Neural progenitor cell (in vitro differentiated cells): ENCODE results near the gene IL1RAPL1. TPM values are rescaled to one million over a fixed set of nuclear protein-coding genes. Genes with fewer than 3 reads are reported as not detected.

ENCODE experiments used
- DNase-seq: peaks from one replicate; pipeline ENCODE4 v3.0.0-alpha.2; 2016; ENCODE audit warnings: low spot score
- H2AFZ ChIP-seq: fragments of 200-600 bp; sonication (generic); replicated peaks from 2 replicates; pipeline ENCODE4 v1.6.1; 2016; ENCODE audit warnings: antibody characterized with exemption
- H3F3A ChIP-seq: fragments of 200-600 bp; sonication (generic); 2 replicates; pipeline ENCODE4 v1.6.1; 2016; ENCODE audit warnings: antibody characterized with exemption, low read depth
- H3K27ac ChIP-seq: fragments of 200-600 bp; sonication (generic); 2 replicates; pipeline ENCODE4 v1.5.1; 2016; ENCODE audit warnings: mild to moderate bottlenecking
- H3K27me3 ChIP-seq: fragments of 200-600 bp; sonication (generic); 2 replicates; pipeline ENCODE4 v1.6.1; 2016; ENCODE audit warnings: mild to moderate bottlenecking, moderate library complexity
- H3K36me3 ChIP-seq: fragments of 200-600 bp; sonication (generic); 2 replicates; pipeline ENCODE4 v1.5.1; 2016
- H3K4me1 ChIP-seq: fragments of 200-600 bp; sonication (generic); 2 replicates; pipeline ENCODE4 v1.6.1; 2016; ENCODE audit warnings: mixed run types
- H3K4me2 ChIP-seq: fragments of 200-600 bp; sonication (generic); 2 replicates; pipeline ENCODE4 v1.6.1; 2016
- H3K4me3 ChIP-seq: fragments of 200-600 bp; sonication (generic); 2 replicates; pipeline ENCODE4 v1.5.1; 2016
- H3K79me2 ChIP-seq: fragments of 200-600 bp; sonication (generic); 2 replicates; pipeline ENCODE4 v1.6.1; 2016; ENCODE audit warnings: low read depth
- H3K9ac ChIP-seq: fragments of 200-600 bp; sonication (generic); 2 replicates; pipeline ENCODE4 v1.6.1; 2016
- H3K9me3 ChIP-seq: fragments of 200-600 bp; sonication (generic); 2 replicates; pipeline ENCODE4 v1.5.1; 2016; ENCODE audit warnings: low read depth
- H4K20me1 ChIP-seq: fragments of 200-600 bp; sonication (generic); 2 replicates; pipeline ENCODE4 v1.6.1; 2016; ENCODE audit warnings: low read depth
- H3K27ac Mint-ChIP-seq: 3 replicates; pipeline ENCODE4 v1.8.0; 2021; ENCODE audit warnings: mixed read lengths
- H3K27me3 Mint-ChIP-seq: 2 replicates; pipeline ENCODE4 v1.8.0; 2022; ENCODE audit warnings: low read depth, mild to moderate bottlenecking, inconsistent platforms, moderate library complexity, mixed read lengths; ENCODE audit not compliant: insufficient read depth
- H3K36me3 Mint-ChIP-seq: 3 replicates; pipeline ENCODE4 v1.8.0; 2021; ENCODE audit warnings: mixed read lengths
- H3K4me1 Mint-ChIP-seq: 3 replicates; pipeline ENCODE4 v1.8.0; 2021; ENCODE audit warnings: mixed read lengths
- H3K4me3 Mint-ChIP-seq: 3 replicates; pipeline ENCODE4 v1.8.0; 2021; ENCODE audit warnings: mild to moderate bottlenecking, moderate library complexity, mixed read lengths
- H3K9me3 Mint-ChIP-seq: 3 replicates; pipeline ENCODE4 v1.8.0; 2020; ENCODE audit warnings: mixed read lengths
- CTCF ChIP-seq: fragments of 200-600 bp; sonication (generic); IDR thresholded peaks from 2 replicates; pipeline ENCODE4 v1.5.1; 2017; ENCODE audit warnings: antibody characterized with exemption, mild to moderate bottlenecking
- EZH2 ChIP-seq: fragments of 200-600 bp; sonication (generic); IDR thresholded peaks from 2 replicates; pipeline ENCODE4 v1.6.1; 2017; ENCODE audit warnings: antibody characterized with exemption, mild to moderate bottlenecking, moderate library complexity
- EZH2phosphoT487 ChIP-seq: fragments of 200-600 bp; sonication (generic); IDR thresholded peaks from 2 replicates; pipeline ENCODE4 v1.6.1; 2017; ENCODE audit warnings: antibody characterized with exemption
- total RNA-seq: library from RNA; depleted of rRNA; stranded (reverse); fragments of >200 nt; gene quantifications from 2 replicates; pipeline ENCODE4 v1.2.3, GENCODE V29; 2015; ENCODE audit warnings: low replicate concordance

Gene IL1RAPL1
- total RNA-seq, 1 donor from 2014 or later, result 13.4 TPM

DNA sequence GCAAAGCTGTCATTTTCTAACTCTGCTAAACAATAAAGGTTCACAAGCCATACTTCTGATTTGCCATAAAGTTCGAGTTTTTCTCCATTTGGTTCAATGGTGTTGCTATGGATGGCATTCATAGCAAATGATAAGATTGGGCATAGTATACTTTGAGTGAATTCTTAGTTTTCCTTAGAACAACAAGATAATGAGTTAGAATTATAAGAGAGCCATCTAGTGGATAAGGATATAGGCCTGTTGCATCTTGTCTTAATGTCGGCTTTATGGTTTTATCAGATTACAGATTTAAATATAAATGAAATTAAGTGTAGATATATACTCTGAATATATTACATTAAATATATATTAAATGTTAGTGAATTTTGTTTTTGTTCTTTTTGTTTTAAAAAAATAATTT is 644.6 kb downstream of the IL1RAPL1 start:
- peaks cover 2% of the 10 kb centered on the region for H3K27me3 Mint-ChIP-seq
- no peaks in the 10 kb centered on the region for H3K9me3 Mint-ChIP-seq

GRCh38 chrX:29233592-29234183 is 646.4 kb downstream of the IL1RAPL1 start:
- no peaks in the 10 kb centered on the region for H3K27me3 ChIP-seq
- no peaks in the 10 kb centered on the region for H3K36me3 ChIP-seq
- H3K4me1 ChIP-seq, result no peaks in the 10 kb centered on the region
- DNase-seq, result no peak
- H3K4me2 ChIP-seq, result no peak overlapping the region
- H3K9ac ChIP-seq, result no peak overlapping the region
- no peaks in the 10 kb centered on the region for H3F3A ChIP-seq
- Mint-ChIP-seq H3K27me3 (peaks cover 2% of the 10 kb centered on the region), H3K9me3 (no peaks in the 10 kb centered on the region), H3K4me3 (no peak overlapping the region), H3K36me3 (no peaks in the 10 kb centered on the region), H3K27ac (no peak overlapping the region), H3K4me1 (peaks cover 12% of the 10 kb centered on the region)
- H3K9me3 ChIP-seq, result peaks cover 4% of the 10 kb centered on the region
- H3K4me3 ChIP-seq, result no peak overlapping the region
- H3K27ac ChIP-seq, result no peak overlapping the region
- H3K79me2 ChIP-seq, result no peaks in the 10 kb centered on the region
- TF ChIP-seq EZH2 (no peak), CTCF (no peak), EZH2phosphoT487 (no peak)
- H2AFZ ChIP-seq, result no peak overlapping the region
- H4K20me1 ChIP-seq, result no peaks in the 10 kb centered on the region

More for the DNA sequence above, 644.6 kb downstream of the IL1RAPL1 start:
- no peaks in the 10 kb centered on the region for H4K20me1 ChIP-seq
- DNase-seq, result no peak
- H3F3A ChIP-seq, result no peaks in the 10 kb centered on the region
- Mint-ChIP-seq H3K36me3 (no peaks in the 10 kb centered on the region), H3K27ac (no peak overlapping the region), H3K4me1 (peaks cover 12% of the 10 kb centered on the region), H3K4me3 (no peak overlapping the region)
- no peaks in the 10 kb centered on the region for H3K27me3 ChIP-seq
- H3K9ac ChIP-seq, result no peak overlapping the region
- H3K79me2 ChIP-seq, result no peaks in the 10 kb centered on the region
- no peak for TF ChIP-seq EZH2
- no peak for TF ChIP-seq EZH2phosphoT487
- peak; percentile 46 for TF ChIP-seq CTCF
- H2AFZ ChIP-seq, result no peak overlapping the region
- no peak overlapping the region for H3K4me2 ChIP-seq
- H3K9me3 ChIP-seq, result peaks cover 4% of the 10 kb centered on the region
- H3K4me1 ChIP-seq, result no peaks in the 10 kb centered on the region
- H3K27ac ChIP-seq, result no peak overlapping the region
- H3K4me3 ChIP-seq, result no peak overlapping the region
- H3K36me3 ChIP-seq, result no peaks in the 10 kb centered on the region

DNA sequence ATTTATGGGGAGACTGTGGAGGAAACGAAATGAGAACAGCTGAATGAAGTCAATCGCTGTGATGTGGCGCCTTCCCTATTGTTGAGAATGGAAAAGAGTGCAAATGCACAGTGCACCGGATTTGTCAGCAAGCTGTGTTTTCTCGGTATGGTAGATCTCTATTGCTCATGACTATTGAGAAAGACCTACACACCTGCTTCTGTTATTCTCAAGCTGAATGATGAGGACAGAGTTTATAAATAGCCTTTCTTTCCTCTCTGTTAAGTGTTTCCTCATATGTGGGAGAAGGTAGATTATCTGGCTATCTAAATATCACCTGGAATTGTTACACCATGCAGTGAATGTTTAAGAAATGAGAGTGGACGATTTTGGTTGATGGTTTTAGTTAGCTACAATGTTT is 650.7 kb downstream of the IL1RAPL1 start:
- DNase-seq, result no peak
- Mint-ChIP-seq H3K36me3 (no peaks in the 10 kb centered on the region), H3K4me1 (peaks cover 4% of the 10 kb centered on the region), H3K4me3 (no peak overlapping the region), H3K9me3 (no peaks in the 10 kb centered on the region), H3K27ac (no peak overlapping the region), H3K27me3 (peaks cover 2% of the 10 kb centered on the region)
- no peak overlapping the region for H3K4me2 ChIP-seq
- H3K4me3 ChIP-seq, result no peak overlapping the region
- H3K4me1 ChIP-seq, result peaks cover 9% of the 10 kb centered on the region
- no peaks in the 10 kb centered on the region for H3K79me2 ChIP-seq
- no peak overlapping the region for H3K27ac ChIP-seq
- H3K9ac ChIP-seq, result no peak overlapping the region
- H4K20me1 ChIP-seq, result no peaks in the 10 kb centered on the region
- H3F3A ChIP-seq, result peaks cover 4% of the 10 kb centered on the region
- peaks cover 7% of the 10 kb centered on the region for H3K9me3 ChIP-seq
- H3K36me3 ChIP-seq, result no peaks in the 10 kb centered on the region
- H3K27me3 ChIP-seq, result no peaks in the 10 kb centered on the region
- no peak overlapping the region for H2AFZ ChIP-seq
- no peak for TF ChIP-seq CTCF
- TF ChIP-seq EZH2, result no peak
- no peak for TF ChIP-seq EZH2phosphoT487
